K562 (cell line): Measurements from ENCODE around the gene TPBGL. TPM values are rescaled to one million over a fixed set of nuclear protein-coding genes. Genes with fewer than 3 reads are reported as not detected.

Source experiments
- ATAC-seq: fragments of 200-7000 bp; cut with Tn5 transposase; 3 replicates; pipeline ENCODE4 v1.9.1; 2020; ENCODE audit warnings: moderate library complexity
- BruUV-seq: library from RNA; stranded (reverse); fragments of 400-500 nt; replicated peaks from 2 replicates; lab custom pipeline; 2021; lab: Mats Ljungman, UMichigan
- CTCF ChIA-PET: fragments of 300-600 bp; formaldehyde crosslinking; extraction: SDS; loops from one replicate; lab custom pipeline; 2021; ENCODE audit warnings: low intra/inter-chr PET ratio; lab: Yijun Ruan, JAX
- POLR2A ChIA-PET: fragments of 300-600, 350-650 bp; sonication (Branson Sonifier 250); formaldehyde crosslinking; extraction: SDS; loops from one replicate; lab custom pipeline; 2021; ENCODE audit warnings: antibody characterized with exemption, inconsistent platforms; lab: Yijun Ruan, JAX
- DNase-seq, 4 experiments: peaks; one replicate each; pipeline versions ENCODE4 v3.0.0 to v3.0.0-alpha.2; 2011 to 2018; ENCODE audit warnings: low spot score in 3 of 4, mixed read lengths in 3 of 4; ENCODE audit errors: extremely low read depth in 1 of 4
- FAIRE-seq: peaks from 2 replicates; lab custom pipeline; 2011; peaks lifted over from hg19 to GRCh38; lab: Jason Lieb, UNC
- H2AFZ ChIP-seq: 2 replicates; pipeline ENCODE4 v1.6.0; 2011; ENCODE audit warnings: low read depth, low read length, control low read depth, inconsistent platforms
- H3K27ac ChIP-seq: fragments of 200-600 bp; 3 replicates; pipeline ENCODE4 v1.8.0; 2011; ENCODE audit warnings: low read depth, mild to moderate bottlenecking, control low read depth, inconsistent platforms, low read length, moderate library complexity, mixed read lengths; ENCODE audit errors: extremely low read depth
- H3K27me3 ChIP-seq, 2 experiments: fragments of 300-600 bp in 1 of 2; 2 replicates in 1 of 2; 3 replicates in 1 of 2; pipeline versions ENCODE4 v1.6.0 to v1.8.0; 2011; ENCODE audit warnings: inconsistent platforms in 2 of 2, low read length in 2 of 2, mild to moderate bottlenecking in 1 of 2, mixed read lengths in 1 of 2, moderate library complexity in 1 of 2; ENCODE audit not compliant: control insufficient read depth in 2 of 2, insufficient read depth in 2 of 2
- H3K36me3 ChIP-seq: fragments of 300-600 bp; 3 replicates; pipeline ENCODE4 v1.8.0; 2011; ENCODE audit warnings: mild to moderate bottlenecking, low read length, inconsistent platforms; ENCODE audit not compliant: control insufficient read depth, insufficient read depth
- H3K4me1 ChIP-seq, 2 experiments: fragments of 200-600 bp in 1 of 2; replicated peaks in 1 of 2; 2 replicates in 1 of 2; 3 replicates in 1 of 2; pipeline versions ENCODE4 v1.5.1 to v1.8.0; 2011; ENCODE audit warnings: inconsistent platforms in 2 of 2, low read length in 2 of 2, mild to moderate bottlenecking in 1 of 2, mixed read lengths in 1 of 2, moderate library complexity in 1 of 2; ENCODE audit not compliant: control insufficient read depth in 2 of 2, insufficient read depth in 2 of 2
- H3K4me2 ChIP-seq: 2 replicates; pipeline ENCODE4 v1.6.1; 2011; ENCODE audit warnings: low read length, control low read depth, inconsistent platforms, mixed read lengths; ENCODE audit not compliant: insufficient read depth
- H3K4me3 ChIP-seq: fragments of 200-600 bp; sonication (generic), shearing (Covaris generic); 2 replicates; pipeline ENCODE4 v1.5.1; 2016; ENCODE audit warnings: control low read depth, inconsistent platforms
- H3K79me2 ChIP-seq: fragments of 200-600 bp; 3 replicates; pipeline ENCODE4 v1.8.0; 2011; ENCODE audit warnings: low read length, inconsistent platforms; ENCODE audit not compliant: control insufficient read depth, insufficient read depth
- H3K9ac ChIP-seq, 2 experiments: 2 replicates each; pipeline versions ENCODE4 v1.6.0 to v1.6.1; 2011; ENCODE audit warnings: low read depth in 2 of 2, low read length in 2 of 2, control low read depth in 1 of 2, inconsistent platforms in 1 of 2, mild to moderate bottlenecking in 1 of 2, mixed read lengths in 1 of 2; ENCODE audit not compliant: insufficient read depth in 1 of 2
- H3K9me1 ChIP-seq: one replicate; pipeline ENCODE4 v1.6.0; 2011; ENCODE audit warnings: inconsistent platforms, mild to moderate bottlenecking, low read length, moderate library complexity; ENCODE audit not compliant: control insufficient read depth, insufficient read depth
- H3K9me3 ChIP-seq: replicated peaks from 2 replicates; pipeline ENCODE4 v1.5.1; 2011; ENCODE audit warnings: low read depth, low read length, inconsistent platforms; ENCODE audit not compliant: control insufficient read depth, insufficient read depth
- H4K20me1 ChIP-seq: replicated peaks from 2 replicates; pipeline ENCODE4 v1.6.1; 2011; ENCODE audit warnings: low read length, inconsistent platforms, mixed read lengths; ENCODE audit not compliant: control insufficient read depth, insufficient read depth
- ARID1B ChIP-seq: fragments of 450-650 bp; IDR thresholded peaks from 2 replicates; pipeline ENCODE4 v1.6.1; 2016; ENCODE audit warnings: antibody characterized with exemption, mild to moderate bottlenecking, inconsistent platforms
- MEF2D ChIP-seq: conservative IDR thresholded peaks from 2 replicates; pipeline ENCODE4 v1.6.1; 2016; ENCODE audit warnings: low read depth, missing genetic modification characterization, missing compliant biosample characterization
- NFIC ChIP-seq: fragments of 450-650 bp; IDR thresholded peaks from 2 replicates; pipeline ENCODE4 v1.6.1; 2017; ENCODE audit warnings: mild to moderate bottlenecking, inconsistent platforms
- PCBP2 ChIP-seq: fragments of 200-400 bp; formaldehyde crosslinking; IDR thresholded peaks from 2 replicates; pipeline ENCODE4 v1.6.1; 2018; ENCODE audit warnings: low read length, low read depth, mild to moderate bottlenecking, moderate library complexity; ENCODE audit not compliant: poor library complexity, severe bottlenecking
- ZNF41 ChIP-seq: fragments of 250-450 bp; sonication (Bioruptor Pico); conservative IDR thresholded peaks from 2 replicates; pipeline ENCODE4 v1.4.0; 2020; ENCODE audit warnings: mild to moderate bottlenecking
- WGBS: fragments of 100-300 bp; shearing (Covaris generic); methylation state at CpG from one replicate; pipeline ENCODE4 v1.1.6; 2016; ENCODE audit warnings: low coverage, mixed read lengths; ENCODE audit not compliant: insufficient coverage; ENCODE audit errors: missing lambda C conversion rate; 5-methylcytosine and 5-hydroxymethylcytosine counted together
- in situ Hi-C: fragments of 300-500 bp; cut with MboI; formaldehyde crosslinking; loops from 4 replicates; pipeline ENCODE4 v1.15.0; 2018; ENCODE audit warnings: inconsistent platforms, mixed read lengths
- intact Hi-C: fragments of 100-400 bp; cut with micrococcal nuclease; formaldehyde crosslinking; loops from 2 replicates; pipeline ENCODE4 v1.14.2; 2022
- polyA plus RNA-seq, 8 experiments: library from polyadenylated mRNA; depleted of rRNA in 4 of 8; stranded (reverse) in 5 of 8; unstranded in 3 of 8; fragments of >200 nt; fragmentation: Nextera tagmentation in 2 of 8; fragmentation: Illumina TruSeq in 1 of 8; extraction: Ambion mirVana in 2 of 8; extraction: Trizol in 1 of 8; gene quantifications; 2 replicates each; pipeline versions ENCODE4 v1.2.1 to v1.2.3, GENCODE V29; 2011 to 2014; ENCODE audit warnings: inconsistent platforms in 1 of 8, missing spikeins in 1 of 8
- total RNA-seq, 7 experiments: library from RNA; depleted of rRNA in 6 of 7; stranded (reverse); fragments of >200 nt in 6 of 7; fragmentation: Illumina TruSeq in 2 of 7; extraction: Trizol in 2 of 7; gene quantifications; 2 replicates each; pipeline versions ENCODE4 v1.2.1 to v1.2.3, GENCODE V29; 2011 to 2021; ENCODE audit warnings: low replicate concordance in 1 of 7
- TF ChIP-seq, protein P1 (sequence below): fragments of 250-450 bp; sonication (Bioruptor Pico); IDR thresholded peaks from 2 replicates; pipeline ENCODE4 v1.5.0; 2022; ENCODE audit warnings: mild to moderate bottlenecking

TPBGL gene
- total and polyA plus RNA-seq, 9 of the 15 experiments (the other 6 are each of a cell fraction or from before 2014, with no cell fraction given): 0.04 to 0.11 (median 0.06) TPM; not detected in 6

DNA sequence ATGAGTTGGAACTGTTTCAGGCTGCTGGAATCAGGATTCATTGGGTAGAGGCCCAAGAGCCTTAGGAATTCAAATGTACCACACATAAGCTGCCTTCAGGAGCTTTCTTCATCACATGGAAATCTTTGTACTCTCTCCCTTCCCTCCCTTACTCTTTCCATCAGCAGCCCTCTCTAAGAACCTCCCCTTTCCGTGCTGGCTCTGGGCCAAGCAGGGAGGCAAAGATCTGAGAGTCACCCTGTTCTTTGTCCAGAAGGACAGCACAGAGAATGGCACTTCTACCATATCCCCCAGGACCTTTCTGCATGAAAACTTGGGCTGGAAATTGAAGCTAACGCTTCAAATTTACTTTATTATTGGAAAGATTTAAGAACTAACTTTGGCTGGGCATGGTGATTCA lies 20.7 kb upstream of the TPBGL start:
- in situ Hi-C loops: no loop called here
- 0% methylated on average over 2 of the region's 2 CpGs for WGBS
- FAIRE-seq (no peak), ATAC-seq (no peak), DNase-seq (peak in 1 of 4 experiments; percentile 28)
- Histone ChIP-seq H3K9me3 (no peaks in the 10 kb centered on the region), H3K36me3 (no peaks in the 10 kb centered on the region), H3K27ac (no peak overlapping the region), H3K79me2 (no peaks in the 10 kb centered on the region), H3K4me1 (no peaks in the 10 kb centered on the region), H2AFZ (no peak overlapping the region), H3K4me3 (no peak overlapping the region), H3K4me2 (no peak overlapping the region), H4K20me1 (peaks cover 4% of the 10 kb centered on the region; the same call in 1 of the 2 replicates), H3K27me3 (peaks cover 11 to 29% of the 10 kb centered on the region in 2 experiments; a peak in 4 of 5 replicates), H3K9me1 (no peaks in the 10 kb centered on the region), H3K9ac (no peak overlapping the region)
- BruUV-seq: no TSS peak
- TF ChIP-seq ARID1B (no peak), NFIC (peak; percentile 91), ZNF41 (no peak), PCBP2 (no peak), MEF2D (tag) (no peak)
- TF ChIP-seq, protein P1, sequence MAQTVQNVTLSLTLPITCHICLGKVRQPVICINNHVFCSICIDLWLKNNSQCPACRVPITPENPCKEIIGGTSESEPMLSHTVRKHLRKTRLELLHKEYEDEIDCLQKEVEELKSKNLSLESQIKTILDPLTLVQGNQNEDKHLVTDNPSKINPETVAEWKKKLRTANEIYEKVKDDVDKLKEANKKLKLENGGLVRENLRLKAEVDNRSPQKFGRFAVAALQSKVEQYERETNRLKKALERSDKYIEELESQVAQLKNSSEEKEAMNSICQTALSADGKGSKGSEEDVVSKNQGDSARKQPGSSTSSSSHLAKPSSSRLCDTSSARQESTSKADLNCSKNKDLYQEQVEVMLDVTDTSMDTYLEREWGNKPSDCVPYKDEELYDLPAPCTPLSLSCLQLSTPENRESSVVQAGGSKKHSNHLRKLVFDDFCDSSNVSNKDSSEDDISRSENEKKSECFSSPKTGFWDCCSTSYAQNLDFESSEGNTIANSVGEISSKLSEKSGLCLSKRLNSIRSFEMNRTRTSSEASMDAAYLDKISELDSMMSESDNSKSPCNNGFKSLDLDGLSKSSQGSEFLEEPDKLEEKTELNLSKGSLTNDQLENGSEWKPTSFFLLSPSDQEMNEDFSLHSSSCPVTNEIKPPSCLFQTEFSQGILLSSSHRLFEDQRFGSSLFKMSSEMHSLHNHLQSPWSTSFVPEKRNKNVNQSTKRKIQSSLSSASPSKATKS (CRISPR knock-in tag): no peak
- CTCF ChIA-PET: no interaction called here
- POLR2A ChIA-PET: no interaction called here
- intact Hi-C loops: no loop called here
